Skeletal muscle tissue (tissue), 4 donors: Measurements from ENCODE around the gene CELF4. TPM values are rescaled to one million over a fixed set of nuclear protein-coding genes. Genes with fewer than 3 reads are reported as not detected.

Experiments used
- H3K27ac ChIP-seq: one replicate; pipeline ENCODE4 v1.7.0; 2013; ENCODE audit warnings: mild to moderate bottlenecking, low read depth, low read length, inconsistent platforms
- H3K27me3 ChIP-seq, 3 donors: one replicate each; pipeline ENCODE4 v1.7.0; 2013; ENCODE audit warnings: low read length in 3 of 3; ENCODE audit not compliant: control insufficient read depth in 3 of 3, insufficient read depth in 3 of 3
- H3K36me3 ChIP-seq, 3 donors: one replicate each; pipeline ENCODE4 v1.7.0; 2013; ENCODE audit warnings: low read length in 3 of 3; ENCODE audit not compliant: control insufficient read depth in 3 of 3, insufficient read depth in 3 of 3
- H3K4me1 ChIP-seq, 3 donors: one replicate each; pipeline ENCODE4 v1.7.0; 2013; ENCODE audit warnings: low read length in 3 of 3, mild to moderate bottlenecking in 3 of 3; ENCODE audit not compliant: control insufficient read depth in 3 of 3, insufficient read depth in 3 of 3
- H3K4me3 ChIP-seq, 3 donors: one replicate each; pipeline ENCODE4 v1.7.0; 2013; ENCODE audit warnings: low read length in 3 of 3
- H3K9ac ChIP-seq, 3 donors: one replicate each; pipeline ENCODE4 v1.7.0; 2013; ENCODE audit warnings: low read length in 3 of 3, mild to moderate bottlenecking in 3 of 3, moderate library complexity in 2 of 3, low read depth in 1 of 3
- H3K9me3 ChIP-seq, 3 donors: one replicate each; pipeline ENCODE4 v1.7.0; 2013; ENCODE audit warnings: low read length in 3 of 3; ENCODE audit not compliant: control insufficient read depth in 3 of 3
- total RNA-seq: library from RNA; depleted of rRNA; stranded (reverse); fragments of >200 nt; gene quantifications from one replicate; pipeline ENCODE4 v1.2.3, GENCODE V29; 2014
- donor health status: Osteomylitis.

CELF4 gene
- total RNA-seq, 1 donor from 2014 or later: not detected

DNA sequence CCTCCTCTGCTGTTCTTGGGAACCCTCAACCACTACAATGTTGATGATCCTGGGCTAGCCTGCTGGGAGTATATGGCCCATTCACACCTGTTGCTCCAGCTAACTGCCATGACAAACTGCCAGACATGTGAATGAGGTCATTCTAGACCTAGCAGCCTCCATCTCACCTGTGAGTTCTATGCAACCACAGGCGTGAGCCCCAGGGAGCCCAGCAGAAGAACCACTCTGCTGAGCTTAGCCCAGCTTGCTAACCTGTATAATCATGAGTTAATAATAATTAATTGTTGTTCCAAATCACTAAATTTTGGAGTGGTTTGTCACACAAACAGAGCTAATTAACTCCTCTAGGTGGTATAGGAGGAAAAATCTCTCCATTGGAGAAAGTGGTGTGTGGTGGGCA is 24.7 kb upstream of the CELF4 start:
- peaks cover 0 to 5% (median 1%) of the 10 kb centered on the region in 3 donors for H3K27me3 ChIP-seq
- no peak overlapping the region for H3K4me3 ChIP-seq
- no peaks in the 10 kb centered on the region for H3K4me1 ChIP-seq
- no peaks in the 10 kb centered on the region for H3K36me3 ChIP-seq
- H3K27ac ChIP-seq: no peak overlapping the region
- no peak overlapping the region for H3K9ac ChIP-seq
- H3K9me3 ChIP-seq: no peaks in the 10 kb centered on the region

GRCh38 chr18:37588289-37588688 is 22.7 kb upstream of the CELF4 start:
- no peaks in the 10 kb centered on the region for H3K9me3 ChIP-seq
- H3K4me3 ChIP-seq: no peak overlapping the region
- H3K27ac ChIP-seq: no peak overlapping the region
- H3K4me1 ChIP-seq: no peaks in the 10 kb centered on the region
- no peaks in the 10 kb centered on the region for H3K36me3 ChIP-seq
- peaks cover 2 to 4% (median 3%) of the 10 kb centered on the region in 3 donors for H3K27me3 ChIP-seq
- H3K9ac ChIP-seq: no peak overlapping the region

GRCh38 chr18:37586656-37587225 is 21.1 kb upstream of the CELF4 start:
- no peaks in the 10 kb centered on the region for H3K9me3 ChIP-seq
- H3K4me3 ChIP-seq: no peak overlapping the region
- H3K36me3 ChIP-seq: no peaks in the 10 kb centered on the region
- no peaks in the 10 kb centered on the region for H3K4me1 ChIP-seq
- no peak overlapping the region for H3K9ac ChIP-seq
- peaks cover 2 to 12% (median 3%) of the 10 kb centered on the region in 3 donors for H3K27me3 ChIP-seq
- H3K27ac ChIP-seq: no peak overlapping the region

GRCh38 chr18:37584952-37585695 is 19.5 kb upstream of the CELF4 start:
- Histone ChIP-seq H3K9me3 (no peaks in the 10 kb centered on the region), H3K4me3 (no peak overlapping the region), H3K27ac (no peak overlapping the region), H3K9ac (no peak overlapping the region), H3K36me3 (no peaks in the 10 kb centered on the region), H3K4me1 (no peaks in the 10 kb centered on the region), H3K27me3 (peaks cover 2 to 12% (median 10%) of the 10 kb centered on the region in 3 donors)

DNA sequence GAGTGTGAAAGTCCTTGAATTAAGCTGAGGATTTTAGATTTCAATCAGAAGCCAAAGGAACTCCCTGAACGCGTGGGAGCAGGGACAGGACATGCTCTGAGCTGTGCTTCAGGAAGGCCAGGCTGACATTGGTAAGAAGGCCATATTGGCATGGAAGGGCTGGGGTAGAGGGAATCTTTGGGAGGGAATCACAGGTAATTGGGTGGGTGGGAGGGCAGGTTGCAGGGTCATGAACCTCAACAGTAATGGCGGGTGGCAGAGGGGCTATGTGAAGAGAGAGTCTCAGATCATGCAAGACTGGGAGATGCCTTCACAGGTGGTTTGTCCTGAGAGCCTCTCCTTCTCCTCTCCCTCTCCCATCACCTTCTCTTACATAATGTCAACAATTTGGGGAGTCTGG is 18.6 kb upstream of the CELF4 start:
- H3K4me1 ChIP-seq: no peaks in the 10 kb centered on the region
- no peak overlapping the region for H3K27ac ChIP-seq
- no peaks in the 10 kb centered on the region for H3K36me3 ChIP-seq
- peaks cover 2 to 20% (median 13%) of the 10 kb centered on the region in 3 donors for H3K27me3 ChIP-seq
- no peak overlapping the region for H3K4me3 ChIP-seq
- H3K9ac ChIP-seq: no peak overlapping the region
- no peaks in the 10 kb centered on the region for H3K9me3 ChIP-seq

DNA sequence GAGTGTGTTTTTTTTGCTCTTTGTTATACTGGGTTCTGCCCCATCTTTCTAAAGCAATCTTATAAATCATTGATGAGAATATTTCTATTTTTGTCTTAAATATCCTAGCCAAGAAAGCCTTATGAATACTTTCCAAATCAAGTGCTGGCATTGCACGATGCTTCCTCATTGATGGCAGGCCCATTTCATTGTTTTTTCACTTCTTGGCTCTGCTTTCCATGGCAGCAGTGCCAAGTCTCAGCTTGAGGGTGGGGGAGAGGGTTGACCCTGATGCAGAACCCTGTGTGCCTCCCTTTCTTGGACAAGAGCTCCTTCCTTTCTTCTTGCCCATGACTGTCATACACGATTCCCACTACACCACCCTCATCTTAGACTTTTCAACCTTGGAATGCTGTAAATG is 16.7 kb upstream of the CELF4 start:
- H3K4me1 ChIP-seq: no peaks in the 10 kb centered on the region
- H3K27me3 ChIP-seq: peaks cover 2 to 33% (median 22%) of the 10 kb centered on the region in 3 donors

GRCh38 chr18:37578886-37579513 is 13.4 kb upstream of the CELF4 start:
- Histone ChIP-seq H3K36me3 (no peaks in the 10 kb centered on the region), H3K9ac (no peak overlapping the region), H3K27ac (no peak overlapping the region), H3K27me3 (peaks cover 0 to 38% (median 23%) of the 10 kb centered on the region in 3 donors), H3K9me3 (no peaks in the 10 kb centered on the region), H3K4me3 (no peak overlapping the region), H3K4me1 (no peaks in the 10 kb centered on the region)

More for the DNA sequence above, 16.7 kb upstream of the CELF4 start:
- Histone ChIP-seq H3K9me3 (no peaks in the 10 kb centered on the region), H3K4me3 (no peak overlapping the region), H3K36me3 (no peaks in the 10 kb centered on the region), H3K9ac (no peak overlapping the region), H3K27ac (no peak overlapping the region)

DNA sequence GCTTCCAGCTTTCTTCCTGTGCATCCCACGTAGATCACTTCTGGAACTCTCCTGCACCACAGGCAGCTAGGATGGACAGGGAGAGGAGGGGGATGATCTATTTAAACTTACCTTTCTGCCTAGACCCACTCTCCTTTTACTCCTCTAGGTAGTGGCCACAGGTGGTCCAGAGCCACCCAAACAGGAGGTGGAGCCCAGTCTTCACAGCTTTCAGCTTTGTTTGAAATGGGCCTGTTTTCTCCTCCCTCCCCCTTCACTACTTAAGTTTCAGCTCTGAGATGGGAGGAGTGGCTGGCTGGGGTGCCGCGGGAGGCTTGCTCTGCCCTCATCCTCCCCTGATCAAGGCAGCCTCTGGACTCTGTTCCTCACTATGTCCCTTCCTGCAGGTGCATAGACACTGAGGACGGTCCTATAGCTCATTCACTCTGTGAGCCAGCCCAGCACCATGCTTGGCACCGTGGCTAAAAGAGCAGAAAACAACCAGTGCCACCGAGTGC is 12.6 kb upstream of the CELF4 start:
- no peaks in the 10 kb centered on the region for H3K4me1 ChIP-seq
- H3K9ac ChIP-seq: no peak overlapping the region
- H3K27ac ChIP-seq: no peak overlapping the region
- no peaks in the 10 kb centered on the region for H3K9me3 ChIP-seq
- H3K27me3 ChIP-seq: peaks cover 0 to 40% (median 24%) of the 10 kb centered on the region in 3 donors
- H3K36me3 ChIP-seq: no peaks in the 10 kb centered on the region
- H3K4me3 ChIP-seq: no peak overlapping the region

DNA sequence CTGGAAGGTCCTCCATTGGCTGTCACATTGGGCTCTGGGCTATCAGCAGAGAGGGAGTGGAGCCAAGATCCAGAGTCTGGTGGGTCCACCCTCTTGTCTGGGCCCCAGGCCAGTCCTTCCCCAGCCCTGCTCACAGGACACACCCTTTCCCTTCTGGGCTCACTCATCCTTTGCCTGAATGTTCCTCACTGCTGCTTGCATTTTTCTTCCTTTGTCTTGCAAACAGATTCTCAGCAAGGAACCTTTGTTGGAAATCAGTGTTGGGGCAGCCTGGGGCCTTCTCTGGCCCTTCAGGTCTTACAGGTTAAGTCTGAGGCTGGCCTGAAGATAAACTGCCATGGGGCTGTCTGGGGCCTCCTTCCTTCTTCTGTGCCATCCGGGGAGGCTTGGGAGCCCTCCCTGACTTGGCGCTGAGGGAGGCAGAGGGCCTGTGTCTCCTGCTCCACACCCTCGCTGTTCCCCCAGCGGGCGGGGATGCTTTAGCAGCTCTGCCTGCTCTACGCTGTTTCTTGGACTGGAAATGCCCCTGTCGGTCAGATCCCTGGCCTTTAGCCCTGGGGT is 11.5 kb upstream of the CELF4 start:
- Histone ChIP-seq H3K9ac (no peak overlapping the region), H3K36me3 (no peaks in the 10 kb centered on the region), H3K4me1 (no peaks in the 10 kb centered on the region), H3K9me3 (no peaks in the 10 kb centered on the region), H3K27me3 (peaks cover 0 to 43% (median 24%) of the 10 kb centered on the region in 3 donors), H3K27ac (no peak overlapping the region), H3K4me3 (no peak overlapping the region)

GRCh38 chr18:37575646-37576045 is 10.0 kb upstream of the CELF4 start:
- H3K27me3 ChIP-seq: peaks cover 5 to 50% (median 24%) of the 10 kb centered on the region in 3 donors
- no peak overlapping the region for H3K27ac ChIP-seq
- H3K36me3 ChIP-seq: no peaks in the 10 kb centered on the region
- no peaks in the 10 kb centered on the region for H3K9me3 ChIP-seq
- H3K4me3 ChIP-seq: no peak overlapping the region
- no peak overlapping the region for H3K9ac ChIP-seq
- no peaks in the 10 kb centered on the region for H3K4me1 ChIP-seq
